GM18909 (cell line): Measurements from ENCODE around the gene PLPPR1.
"Not testable (repeated sequence)": the region's sequence is repeated elsewhere in the genome, so short reads cannot be mapped to it uniquely, and the experiment has no call there.

ENCODE experiments used
- ATAC-seq: cut with Tn5 transposase; IDR thresholded peaks from one replicate; pipeline ENCODE4 v1.9.1; 2021; ENCODE audit warnings: mild to moderate bottlenecking; ENCODE audit not compliant: unreplicated experiment, poor library complexity

The PLPPR1 gene

DNA sequence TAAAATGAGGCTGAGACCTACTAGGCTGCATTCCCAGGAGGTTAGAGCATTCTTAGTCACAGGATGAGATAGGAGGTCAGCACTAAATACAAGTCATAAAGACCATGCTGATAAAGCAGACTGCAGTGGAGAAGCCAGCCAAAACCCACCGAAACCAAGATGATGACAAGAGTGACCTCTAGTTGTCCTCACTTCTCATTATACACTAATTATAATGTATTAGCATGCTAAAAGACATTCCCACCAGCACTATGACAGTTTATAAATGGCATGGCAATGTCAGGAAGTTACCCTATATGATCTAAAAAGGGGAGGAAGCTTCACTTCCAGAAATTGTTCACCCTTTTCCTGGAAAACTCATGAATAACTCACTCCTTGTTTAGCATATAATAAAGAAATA lies 88.6 kb downstream of the PLPPR1 start:
- ATAC-seq = no peak

DNA sequence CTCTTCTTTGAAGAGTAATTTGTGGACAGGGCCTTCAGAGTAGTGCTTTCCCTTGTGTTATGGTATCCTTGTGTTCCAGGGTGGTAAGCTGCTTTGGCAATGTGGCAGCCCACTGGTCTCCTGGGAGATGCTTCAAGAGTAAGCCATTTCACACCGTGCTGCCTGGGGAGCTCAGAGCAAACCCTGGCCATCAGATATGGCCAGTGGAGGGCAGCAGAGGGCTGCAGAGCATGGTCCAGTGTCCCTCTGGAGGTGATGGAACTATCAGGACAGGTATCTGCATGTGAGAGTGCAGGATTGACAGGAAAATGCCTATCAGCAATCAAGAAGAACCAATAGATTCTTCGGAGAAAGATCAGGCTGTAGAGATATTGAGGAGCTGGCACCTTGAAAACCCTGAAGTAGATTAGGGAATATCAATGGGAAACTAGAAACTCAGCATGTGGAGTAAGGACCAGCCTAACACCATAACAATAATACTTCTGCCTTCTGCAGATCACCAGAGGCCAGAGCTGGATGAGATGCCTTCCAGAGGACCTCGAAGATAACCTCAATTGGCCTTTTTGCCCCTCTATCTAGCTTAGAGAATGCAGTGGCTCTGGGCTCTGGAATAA lies 90.8 kb downstream of the PLPPR1 start:
- ATAC-seq = peak; percentile 87

DNA sequence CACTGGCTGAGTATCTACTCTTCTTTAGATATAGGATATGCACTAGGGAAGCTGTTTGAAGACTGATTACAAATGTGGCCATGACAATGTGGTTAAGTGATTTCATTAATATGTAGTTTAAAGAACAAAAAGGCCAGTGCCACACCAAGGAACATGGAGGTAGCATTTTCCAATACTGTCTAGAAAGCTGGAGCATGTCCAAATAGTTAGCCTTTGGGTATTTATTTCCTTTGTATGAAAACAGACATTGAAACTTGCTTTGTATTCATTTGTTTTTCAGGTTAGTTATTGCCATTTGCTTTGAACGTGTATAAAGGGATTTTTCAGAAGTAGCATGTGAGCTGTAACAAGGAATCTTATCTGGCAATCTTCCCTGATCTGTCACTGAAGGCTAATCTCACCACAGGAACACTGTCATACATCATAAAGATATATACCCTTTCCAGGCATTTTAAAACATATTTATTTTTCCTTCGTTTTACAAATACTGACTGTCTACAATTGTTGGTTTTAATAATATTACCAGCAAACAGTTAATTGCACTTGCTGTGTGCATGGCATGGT lies 93.4 kb downstream of the PLPPR1 start:
- no peak for ATAC-seq

DNA sequence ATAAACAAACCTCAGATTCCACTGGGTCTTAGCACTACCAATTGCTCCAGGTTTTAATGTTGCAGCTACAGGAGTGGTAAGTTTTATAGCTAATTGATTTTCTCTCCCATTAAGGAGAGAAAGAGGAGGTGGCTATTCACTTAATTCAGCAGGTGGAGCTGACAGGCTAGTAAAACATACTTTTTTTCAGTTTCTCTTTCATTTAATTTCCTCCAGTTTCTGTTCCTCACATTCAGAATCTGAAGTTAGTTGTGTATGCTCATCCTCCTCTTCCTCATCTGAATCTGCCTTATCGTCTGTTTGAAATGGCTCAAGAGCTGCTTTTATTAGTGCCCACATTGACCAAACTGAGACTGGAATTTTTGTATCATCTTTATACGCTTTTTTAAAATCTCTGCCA lies 98.0 kb downstream of the PLPPR1 start:
- ATAC-seq = peak; percentile 79

DNA sequence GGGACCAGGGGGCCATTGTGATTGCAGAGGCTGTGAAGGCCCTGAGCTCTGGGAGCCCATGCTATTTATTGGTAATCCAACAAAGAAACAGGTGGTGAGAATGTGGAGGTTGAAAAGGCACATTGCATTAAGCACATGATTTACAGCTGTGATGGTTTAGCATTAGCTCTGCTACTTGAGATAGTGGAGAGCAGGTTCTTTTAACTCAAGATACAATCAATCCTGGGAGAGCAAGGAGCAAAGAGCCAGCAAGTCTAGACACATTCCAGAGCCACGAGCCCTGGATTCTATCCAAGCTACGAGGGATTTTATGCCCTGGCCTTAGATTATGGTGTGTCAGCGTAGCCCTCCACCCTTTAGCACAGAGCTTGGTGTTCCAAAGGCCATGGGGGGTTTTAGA lies 98.8 kb downstream of the PLPPR1 start:
- ATAC-seq = not testable (repeated sequence)

DNA sequence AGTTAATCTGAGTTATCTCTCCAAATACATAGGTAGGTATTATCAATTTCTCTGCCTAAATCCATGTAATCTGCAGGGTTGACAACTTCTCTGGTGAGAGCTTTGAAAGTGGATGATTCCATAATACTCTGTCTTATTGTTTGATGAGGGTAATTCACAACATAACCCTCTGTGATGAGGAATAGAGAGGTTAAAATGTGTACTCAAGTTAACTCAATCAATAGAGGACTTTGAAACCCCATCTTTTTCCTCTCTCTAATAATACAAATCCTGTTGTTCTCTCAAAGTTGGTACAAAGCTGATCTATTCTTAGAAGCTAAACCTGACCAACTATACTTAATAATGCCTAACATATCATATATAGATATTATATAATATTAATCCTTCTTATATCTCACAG lies 100.1 kb downstream of the PLPPR1 start:
- ATAC-seq = no peak

DNA sequence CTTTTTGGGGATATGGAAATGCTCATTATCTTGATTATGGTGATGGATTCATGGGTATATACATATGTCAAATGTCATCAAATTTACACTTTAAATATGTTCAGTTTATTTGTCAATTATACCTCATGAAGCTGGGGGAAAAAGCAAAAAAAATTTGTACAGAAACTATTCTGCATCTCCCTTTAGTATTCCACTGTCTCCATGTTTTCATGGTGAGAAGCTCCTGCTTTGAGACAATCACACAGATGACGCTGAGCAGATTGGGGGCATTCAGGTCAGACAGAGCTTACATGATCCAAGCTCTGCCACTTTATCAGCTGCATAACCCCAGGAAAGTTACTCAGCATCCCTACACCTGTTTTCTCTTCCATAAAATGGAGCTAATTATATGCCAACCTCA lies 101.5 kb downstream of the PLPPR1 start:
- ATAC-seq = no peak

DNA sequence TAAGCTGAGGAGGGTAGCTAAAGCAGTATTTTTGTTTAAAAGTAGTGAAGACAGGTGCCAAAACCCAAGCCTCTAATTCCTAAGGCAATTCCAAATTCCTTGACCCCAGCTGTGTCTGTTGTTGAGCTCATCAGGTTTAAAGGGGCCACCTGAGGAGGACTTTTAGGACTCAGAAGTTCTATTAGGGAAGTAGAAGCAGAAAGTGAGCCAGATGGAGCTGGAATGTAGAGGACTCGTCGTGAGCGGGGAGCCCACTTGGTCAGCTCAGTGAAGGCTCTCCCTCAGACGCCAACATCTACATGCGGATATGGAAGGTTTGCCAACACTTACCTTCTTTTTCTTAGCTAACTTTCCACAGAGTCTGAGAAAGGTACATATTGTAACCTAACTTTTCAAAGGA lies 102.8 kb downstream of the PLPPR1 start:
- ATAC-seq = no peak

DNA sequence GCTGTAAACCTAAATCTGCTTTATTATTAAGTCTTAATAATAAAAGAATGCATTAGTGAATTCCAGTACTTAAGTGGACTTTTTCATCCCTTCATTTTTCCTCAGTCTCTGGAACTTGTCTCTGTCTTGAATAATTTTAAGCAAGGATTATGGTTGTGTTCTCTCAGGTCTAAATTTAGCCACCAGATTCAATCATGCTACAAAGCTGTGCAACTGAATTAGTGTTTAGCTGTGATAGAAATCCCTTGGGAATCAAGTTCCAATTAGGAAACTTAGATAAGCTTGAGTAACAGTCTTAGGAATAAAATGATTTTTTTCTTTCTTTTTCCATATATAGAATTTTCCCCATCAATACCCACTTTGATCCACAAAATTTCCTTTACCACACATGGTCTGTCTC lies 104.3 kb downstream of the PLPPR1 start:
- ATAC-seq = no peak

DNA sequence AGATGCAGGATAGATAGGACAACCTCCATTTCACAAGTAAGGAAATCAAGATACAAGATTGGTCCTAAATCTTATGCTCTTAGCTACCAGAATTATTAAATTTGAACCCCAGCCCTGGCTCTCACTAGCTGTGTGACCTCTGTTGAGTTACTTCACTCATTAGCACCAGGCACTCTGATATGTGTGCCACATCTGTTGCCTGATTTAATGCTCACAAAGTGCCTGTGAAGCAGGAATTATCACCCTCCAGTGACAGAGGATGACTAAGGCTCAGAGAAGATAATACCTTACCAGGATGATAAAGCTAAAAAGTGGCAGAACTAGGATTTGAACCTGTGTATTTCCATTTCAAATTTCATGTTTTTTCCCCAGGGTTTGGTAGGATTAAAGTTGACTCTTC lies 110.0 kb downstream of the PLPPR1 start:
- ATAC-seq = no peak

DNA sequence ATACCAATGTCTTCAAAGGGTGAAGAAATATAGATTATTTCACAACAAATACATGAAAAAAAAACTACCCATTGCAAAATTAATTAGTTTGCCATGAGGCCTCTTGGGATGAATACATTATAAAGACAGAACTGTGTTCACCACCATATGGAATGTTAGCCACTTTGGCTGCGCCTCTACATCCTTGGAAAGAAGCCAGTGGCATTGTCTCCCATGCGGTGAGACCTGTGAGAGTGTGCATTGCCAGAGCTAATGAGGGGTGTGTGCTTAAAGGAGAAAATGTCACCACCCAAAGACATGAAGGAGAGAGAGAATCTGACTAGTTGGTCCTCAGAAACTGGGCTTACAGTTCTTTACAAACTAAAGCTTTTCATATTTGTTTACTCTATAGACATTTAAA lies 110.6 kb downstream of the PLPPR1 start:
- no peak for ATAC-seq

DNA sequence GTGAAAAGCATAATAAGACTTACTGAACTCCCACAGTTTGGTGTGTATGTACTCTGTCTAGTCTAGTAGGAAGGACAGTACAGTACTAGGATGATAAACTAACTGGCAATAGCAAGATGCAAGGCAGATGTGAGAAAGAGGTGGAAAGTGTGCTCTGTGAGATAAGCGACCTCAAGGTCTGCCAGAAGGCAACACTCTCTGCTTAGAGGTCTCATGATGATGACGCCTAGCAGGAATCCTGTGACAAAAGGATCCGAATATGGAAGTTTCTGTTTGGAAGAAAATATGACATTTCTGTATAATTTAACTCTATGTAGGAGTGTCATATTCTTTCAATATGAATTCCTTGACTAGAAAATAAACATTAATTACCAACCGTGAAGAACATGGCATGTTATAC lies 112.2 kb downstream of the PLPPR1 start:
- no peak for ATAC-seq

DNA sequence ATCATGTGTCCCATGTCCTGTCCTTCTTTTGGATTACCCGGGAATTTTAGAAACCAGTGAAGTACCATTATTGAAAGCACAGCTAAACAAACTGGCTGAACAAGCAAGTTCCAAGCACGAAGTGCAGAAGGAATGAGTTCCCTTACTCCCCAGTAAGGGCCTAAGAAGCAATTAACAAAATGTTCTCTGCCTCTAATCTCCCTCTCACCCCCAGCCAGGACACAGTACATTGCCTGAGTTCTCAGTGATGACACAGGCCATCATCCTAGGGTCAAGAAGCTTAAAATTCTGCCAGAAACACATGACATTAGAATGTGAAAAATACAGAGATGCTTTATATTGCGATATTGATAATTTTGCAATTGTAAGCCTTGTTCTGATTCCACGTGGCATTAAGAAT lies 118.0 kb downstream of the PLPPR1 start:
- no peak for ATAC-seq

DNA sequence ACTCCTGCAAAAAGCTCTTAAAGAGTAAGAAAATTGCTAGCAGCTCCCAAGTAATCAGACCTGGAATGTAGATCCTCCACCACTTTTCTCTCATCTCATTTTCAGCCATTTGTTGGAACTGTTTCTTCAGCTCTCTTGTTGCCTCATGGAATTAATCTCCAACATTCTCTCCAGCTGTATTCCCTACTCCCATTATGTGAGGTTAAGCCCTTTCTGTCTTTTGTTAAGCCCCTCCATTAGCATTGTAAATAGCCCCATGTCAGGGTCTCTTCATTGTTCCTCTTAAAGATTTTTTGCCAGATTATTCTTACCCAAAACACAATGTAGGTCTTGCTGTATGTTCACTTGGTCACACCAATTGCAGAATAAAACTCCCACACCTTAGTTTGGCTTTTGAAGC lies 119.8 kb downstream of the PLPPR1 start:
- ATAC-seq = no peak

DNA sequence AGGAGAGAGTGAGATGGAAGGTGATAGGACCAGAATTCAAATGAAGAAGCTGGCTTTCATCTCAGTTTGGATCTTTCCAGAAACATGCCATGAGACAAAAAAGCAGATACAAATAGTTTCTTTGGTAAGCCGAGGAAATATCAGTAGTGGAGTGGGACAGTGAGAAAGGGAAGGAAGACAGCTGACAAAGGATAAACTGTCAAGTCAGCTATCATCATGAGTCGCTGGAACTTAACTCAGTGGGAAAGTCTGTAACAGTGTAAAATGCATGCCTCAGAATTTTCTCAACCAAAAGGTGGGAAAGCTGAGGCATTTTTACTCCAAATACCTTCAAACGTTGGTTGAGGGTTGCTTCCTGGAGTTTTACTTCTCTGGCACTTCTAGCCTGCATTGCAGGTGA lies 129.8 kb downstream of the PLPPR1 start:
- ATAC-seq = no peak

DNA sequence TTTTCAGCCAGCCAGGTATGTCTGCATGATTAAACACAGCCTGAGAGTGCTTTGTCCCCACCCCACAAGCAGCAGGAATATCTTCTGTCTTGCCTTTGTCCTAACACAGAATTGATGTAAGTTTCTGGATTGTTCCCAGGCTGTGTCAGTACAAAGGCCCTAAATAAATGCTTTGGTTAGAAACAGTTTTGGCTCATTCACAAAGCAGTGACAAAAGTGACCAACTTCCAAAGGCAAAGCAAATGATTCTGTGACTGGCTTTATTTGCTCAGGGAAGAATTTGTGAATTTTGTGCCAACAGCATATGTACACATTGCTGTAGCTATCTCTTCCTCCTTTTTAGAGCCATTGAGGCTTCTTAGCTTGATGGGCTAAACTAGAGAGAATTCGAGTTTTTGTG lies 133.7 kb downstream of the PLPPR1 start:
- no peak for ATAC-seq

DNA sequence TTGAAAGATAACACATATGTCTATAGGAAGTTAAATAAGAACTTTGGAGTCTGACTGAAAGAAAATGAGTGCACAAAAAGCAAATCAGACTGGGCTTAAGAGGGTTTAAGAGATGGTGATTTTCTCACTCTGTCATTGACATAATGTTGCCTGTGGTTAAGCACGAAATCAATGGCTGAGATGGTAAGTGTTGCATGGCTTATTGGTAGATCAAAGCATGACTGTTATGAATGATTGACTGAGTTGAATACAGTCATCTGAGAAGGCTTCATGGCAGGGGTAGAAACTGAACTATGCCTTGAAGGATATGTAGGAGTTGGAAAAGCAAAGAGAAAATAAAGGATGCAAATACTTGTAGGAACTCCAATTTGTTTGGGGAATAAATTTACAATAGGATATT lies 136.6 kb downstream of the PLPPR1 start:
- no peak for ATAC-seq

DNA sequence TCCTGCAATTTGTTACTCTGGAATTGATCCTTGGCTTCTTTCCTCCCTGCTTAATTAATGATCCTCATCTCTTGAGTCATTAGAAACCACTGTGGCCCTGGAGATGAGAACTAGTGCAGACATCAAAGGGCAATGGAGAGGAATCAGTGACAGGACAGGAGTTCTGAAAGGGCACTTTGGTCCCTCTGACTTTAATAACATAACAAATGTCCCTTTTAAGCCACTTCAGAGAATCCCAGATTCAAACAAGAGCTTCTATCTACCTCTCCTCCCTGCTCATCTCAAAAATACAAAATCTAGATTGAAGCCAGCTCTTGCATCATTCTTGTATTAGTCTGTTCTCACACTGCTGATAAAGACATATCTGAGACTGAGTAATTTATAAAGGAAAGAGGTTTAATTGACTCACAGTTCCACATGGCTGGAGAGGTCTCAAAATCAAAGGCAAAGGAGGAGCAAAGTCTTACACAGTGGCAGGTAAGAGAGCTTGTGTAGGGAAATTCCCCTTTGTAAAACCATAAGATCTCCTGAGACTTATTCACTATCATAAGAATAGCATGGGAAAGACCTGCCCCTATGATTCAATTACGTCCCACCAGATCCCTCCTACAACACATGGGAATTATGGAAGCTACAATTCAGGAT lies 139.1 kb downstream of the PLPPR1 start:
- ATAC-seq = no peak

DNA sequence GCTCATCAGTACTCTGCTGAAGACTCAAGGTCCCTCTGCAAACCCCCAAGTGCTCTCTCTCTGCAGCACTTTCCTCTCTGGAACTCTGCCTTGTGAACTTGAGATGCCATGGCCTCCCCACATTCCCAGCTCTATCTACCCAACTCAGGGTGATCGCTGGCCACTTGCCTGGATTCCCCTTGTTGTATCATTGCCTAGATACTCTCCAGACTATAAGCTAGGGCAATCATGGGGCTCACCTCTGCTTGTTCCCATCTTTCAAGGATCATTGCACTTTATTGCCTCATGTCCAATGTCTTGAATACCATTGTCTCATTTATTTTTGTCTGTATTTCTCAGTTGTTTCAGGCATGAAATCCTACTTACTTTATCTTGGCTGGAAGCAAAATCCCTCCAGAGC lies 144.1 kb downstream of the PLPPR1 start:
- ATAC-seq = no peak

DNA sequence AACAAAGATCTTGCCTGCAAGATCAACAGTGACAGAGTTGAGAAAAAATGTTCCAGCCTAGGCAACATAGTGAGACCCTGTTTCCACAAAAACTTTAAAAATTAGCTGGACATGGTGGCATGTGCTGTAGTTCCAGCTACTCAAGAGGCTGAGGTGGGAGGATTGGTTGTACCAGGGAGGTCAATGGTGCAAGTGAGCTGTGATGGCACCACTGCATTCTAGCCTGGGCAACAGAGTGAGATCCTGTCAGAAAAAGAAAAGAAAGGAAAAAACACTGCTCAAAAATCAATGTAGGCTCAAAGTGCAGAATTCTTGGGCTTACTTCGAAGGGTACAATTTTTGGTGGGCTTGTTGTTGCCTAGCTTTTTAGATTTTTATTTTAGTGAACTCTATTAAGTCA lies 145.4 kb downstream of the PLPPR1 start:
- no peak for ATAC-seq

DNA sequence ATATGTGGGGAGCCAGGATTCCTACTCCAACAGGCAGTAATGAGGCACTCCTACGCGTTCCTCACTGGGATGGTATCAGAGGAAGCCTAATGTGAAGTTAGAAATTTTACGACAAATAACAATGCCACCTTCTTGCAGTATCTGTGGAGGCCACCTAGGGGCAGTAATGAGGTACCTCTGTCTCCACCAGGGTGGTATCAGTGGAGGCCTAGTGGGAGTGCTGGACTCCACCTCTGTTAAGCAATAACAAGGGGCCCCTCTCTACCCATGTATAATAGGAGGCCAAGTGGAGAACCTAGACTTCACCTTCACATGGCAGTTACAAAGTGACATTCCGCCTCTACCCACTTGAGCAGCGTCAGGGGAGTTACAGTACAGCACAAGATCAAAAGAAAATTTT lies 147.9 kb downstream of the PLPPR1 start:
- ATAC-seq = no peak

DNA sequence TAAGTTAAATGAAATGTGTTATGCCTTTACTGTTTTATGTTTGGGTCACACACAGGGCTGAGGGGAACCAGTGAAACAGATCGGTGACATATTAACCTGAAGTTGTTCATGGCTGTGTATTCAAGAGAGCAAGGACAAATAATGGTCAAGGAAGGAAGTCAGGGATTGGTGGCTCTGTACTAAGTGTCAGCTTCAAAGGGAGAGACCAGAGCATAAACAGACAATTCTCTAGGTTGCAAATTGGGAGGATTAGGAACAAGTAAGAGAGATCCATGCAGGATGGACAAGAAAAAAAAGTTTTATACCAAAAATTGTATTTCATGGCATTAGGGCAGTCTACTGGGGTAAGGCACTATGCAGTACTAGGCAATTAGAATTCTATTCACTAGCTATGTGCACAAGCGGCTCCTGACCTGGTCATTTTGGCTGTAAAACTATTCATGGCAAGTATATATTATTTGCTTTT lies 156.3 kb downstream of the PLPPR1 start:
- no peak for ATAC-seq
